Choroid plexus epithelial cell (primary cell): ENCODE data around the gene CCBE1.

Experiments
- DNase-seq: peaks from one replicate; pipeline ENCODE4 v3.0.0-alpha.2; 2010; ENCODE audit warnings: low read depth
- H3K4me3 ChIP-seq: 2 replicates; pipeline ENCODE4 v1.5.1; 2011; ENCODE audit warnings: low read depth, mild to moderate bottlenecking, control low read depth, low read length, moderate library complexity
- TF ChIP-seq, protein P1 (sequence below): conservative IDR thresholded peaks from 2 replicates; pipeline ENCODE4 v1.5.1; 2011; ENCODE audit warnings: low read depth, mild to moderate bottlenecking, control low read depth, inconsistent platforms, low read length, moderate library complexity

Gene CCBE1

DNA sequence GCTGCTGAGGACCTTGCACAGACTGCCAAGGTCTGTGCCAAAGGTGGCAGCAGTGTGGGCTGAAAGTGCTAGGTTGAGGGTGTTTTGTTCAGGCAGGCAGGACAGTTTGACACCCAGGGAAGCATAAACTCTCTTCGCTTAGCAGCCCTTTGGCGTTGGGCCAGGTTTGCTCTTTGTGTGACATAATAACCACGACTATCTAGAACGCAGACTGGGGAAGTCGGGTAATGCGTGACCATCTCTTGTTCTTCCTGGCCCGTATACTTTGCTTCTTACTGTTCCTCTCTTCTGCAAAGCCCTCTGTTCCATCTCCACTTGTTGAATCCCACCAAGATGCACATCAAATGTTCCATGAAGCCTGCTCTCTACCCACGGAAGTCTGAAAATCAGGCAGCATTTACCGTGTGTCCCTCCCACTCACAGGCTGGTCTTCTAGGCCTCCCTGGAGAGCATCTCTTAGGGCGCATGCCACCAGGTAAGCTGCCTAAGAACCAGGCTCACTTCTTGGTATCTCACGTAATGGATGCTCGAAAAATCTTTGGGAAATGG is 241.4 kb downstream of the CCBE1 start:
- no peak overlapping the region for H3K4me3 ChIP-seq
- TF ChIP-seq, protein P1, sequence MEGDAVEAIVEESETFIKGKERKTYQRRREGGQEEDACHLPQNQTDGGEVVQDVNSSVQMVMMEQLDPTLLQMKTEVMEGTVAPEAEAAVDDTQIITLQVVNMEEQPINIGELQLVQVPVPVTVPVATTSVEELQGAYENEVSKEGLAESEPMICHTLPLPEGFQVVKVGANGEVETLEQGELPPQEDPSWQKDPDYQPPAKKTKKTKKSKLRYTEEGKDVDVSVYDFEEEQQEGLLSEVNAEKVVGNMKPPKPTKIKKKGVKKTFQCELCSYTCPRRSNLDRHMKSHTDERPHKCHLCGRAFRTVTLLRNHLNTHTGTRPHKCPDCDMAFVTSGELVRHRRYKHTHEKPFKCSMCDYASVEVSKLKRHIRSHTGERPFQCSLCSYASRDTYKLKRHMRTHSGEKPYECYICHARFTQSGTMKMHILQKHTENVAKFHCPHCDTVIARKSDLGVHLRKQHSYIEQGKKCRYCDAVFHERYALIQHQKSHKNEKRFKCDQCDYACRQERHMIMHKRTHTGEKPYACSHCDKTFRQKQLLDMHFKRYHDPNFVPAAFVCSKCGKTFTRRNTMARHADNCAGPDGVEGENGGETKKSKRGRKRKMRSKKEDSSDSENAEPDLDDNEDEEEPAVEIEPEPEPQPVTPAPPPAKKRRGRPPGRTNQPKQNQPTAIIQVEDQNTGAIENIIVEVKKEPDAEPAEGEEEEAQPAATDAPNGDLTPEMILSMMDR = no peak
- peak; percentile 5 for DNase-seq

DNA sequence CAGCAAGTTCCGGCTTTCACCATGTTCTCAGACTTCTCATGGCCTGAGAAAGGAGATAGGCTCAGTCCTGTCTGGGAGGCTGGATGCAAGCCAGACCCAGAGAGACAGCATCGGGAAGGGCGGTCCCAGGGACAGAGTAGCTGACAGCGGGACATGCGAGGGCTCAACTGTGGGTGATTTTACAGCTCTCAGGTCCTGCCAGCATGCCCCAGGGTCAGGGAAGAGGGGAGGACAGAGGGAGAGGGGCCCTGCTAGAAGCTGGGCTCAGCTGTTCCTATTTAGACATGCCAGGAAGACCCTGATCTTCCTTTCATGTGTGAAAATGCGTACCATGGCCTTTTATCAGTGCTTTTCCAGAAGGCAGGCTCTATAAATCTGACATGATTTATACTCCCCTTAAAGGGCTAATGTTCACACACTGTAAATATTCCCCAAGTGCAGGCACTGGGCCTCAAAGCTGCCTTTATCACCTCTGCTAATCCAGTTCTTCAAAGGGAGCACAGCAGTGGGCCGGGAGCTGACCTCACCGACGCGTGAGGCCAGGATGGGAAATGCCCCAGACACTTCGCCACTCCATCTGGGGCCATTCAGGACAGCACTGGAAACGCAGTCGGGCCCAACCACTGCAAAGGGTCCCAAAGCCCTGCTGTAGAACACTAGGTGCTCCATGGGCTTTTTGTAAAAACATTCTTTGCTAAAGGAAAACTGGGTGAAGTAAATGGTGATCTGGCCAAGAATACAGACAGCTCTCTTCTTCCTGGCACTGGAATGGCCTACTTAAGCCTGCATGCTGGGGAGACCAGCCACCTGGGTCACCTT is 242.1 kb downstream of the CCBE1 start:
- H3K4me3 ChIP-seq = no peak overlapping the region
- DNase-seq = no peak
- TF ChIP-seq, protein P1 = no peak

DNA sequence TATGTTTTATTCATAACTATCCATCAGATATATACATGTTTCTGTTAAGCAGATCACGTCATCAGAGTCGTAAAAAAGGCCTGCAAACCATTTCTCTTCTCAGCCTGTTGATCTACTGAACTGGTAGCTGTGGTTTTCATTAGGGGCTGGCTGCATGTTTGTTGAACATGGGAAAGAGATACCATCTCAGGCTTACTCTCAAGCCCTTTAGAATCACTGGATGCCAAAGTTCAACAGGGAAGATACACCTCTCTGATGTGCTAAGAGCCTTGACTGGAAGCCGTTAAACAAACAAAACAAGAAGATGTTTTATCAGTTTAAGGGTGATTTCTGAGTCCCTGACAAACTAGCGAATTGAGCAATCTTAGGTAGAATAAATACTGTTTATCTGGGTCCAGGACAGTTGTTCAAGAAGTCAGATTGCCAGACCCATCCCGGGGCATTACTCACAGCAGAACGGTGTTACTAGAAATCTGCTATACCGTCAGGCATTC is 243.7 kb downstream of the CCBE1 start:
- no peak overlapping the region for H3K4me3 ChIP-seq
- TF ChIP-seq, protein P1 = no peak
- DNase-seq = peak; percentile 7

DNA sequence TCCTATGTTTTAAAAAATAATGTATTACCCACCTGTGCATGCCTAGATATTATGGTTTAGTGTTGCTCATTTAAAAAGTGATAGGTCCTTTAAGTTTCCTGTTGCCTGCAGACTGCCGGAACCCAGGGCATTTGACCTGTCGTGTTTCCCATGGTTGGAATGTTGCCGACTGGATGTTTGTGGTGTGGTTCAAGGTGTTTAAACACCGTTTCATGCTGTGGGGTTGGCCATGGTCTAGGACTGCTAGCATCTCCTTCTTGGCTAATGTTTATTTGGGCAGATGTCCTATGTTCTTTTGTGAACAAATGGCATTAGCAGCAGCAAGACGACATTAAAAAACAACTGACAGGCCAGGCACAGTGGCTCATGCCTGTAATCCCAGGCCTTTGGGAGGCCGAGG is 245.3 kb downstream of the CCBE1 start:
- TF ChIP-seq, protein P1 = no peak
- no peak overlapping the region for H3K4me3 ChIP-seq
- DNase-seq = no peak

DNA sequence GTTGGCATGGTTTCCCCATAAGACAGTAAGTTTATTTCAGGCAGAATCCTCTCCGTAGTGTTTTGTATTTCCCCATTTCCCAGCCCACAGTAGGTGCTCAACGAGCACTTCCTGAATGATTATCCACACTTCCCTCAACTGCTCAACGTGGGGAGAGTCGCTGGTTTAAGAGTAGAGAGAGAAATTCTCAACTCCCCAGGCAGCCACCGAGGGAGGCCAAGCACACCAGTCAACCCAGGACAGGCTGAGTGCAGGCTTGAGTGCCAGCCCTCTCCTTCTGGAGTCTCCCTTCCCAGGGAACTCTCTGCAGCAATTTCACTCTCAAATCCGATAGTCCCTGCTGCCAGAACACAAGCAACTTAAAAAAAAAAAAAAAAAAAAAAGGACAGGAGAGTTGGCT is 246.2 kb downstream of the CCBE1 start:
- TF ChIP-seq, protein P1 = no peak
- DNase-seq = no peak
- no peak overlapping the region for H3K4me3 ChIP-seq

DNA sequence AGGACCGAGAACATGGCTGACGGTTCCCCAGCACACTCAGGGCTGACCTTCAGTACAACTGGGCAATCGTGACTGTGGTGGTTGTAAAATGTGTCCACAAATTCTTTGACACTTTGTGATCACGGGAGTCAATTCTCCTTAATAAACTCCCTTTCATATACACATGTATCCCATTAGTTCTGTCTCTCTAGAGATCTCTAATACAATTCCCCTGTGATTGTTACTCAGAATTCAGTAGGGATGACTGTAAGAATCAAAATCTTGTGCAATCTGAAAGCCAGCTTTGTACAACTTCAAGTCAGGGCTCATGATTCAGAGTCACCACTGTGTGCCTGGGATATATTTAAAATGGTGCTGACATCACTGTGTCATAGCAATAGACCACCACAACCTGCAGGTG is 248.7 kb downstream of the CCBE1 start:
- TF ChIP-seq, protein P1 = no peak
- no peak overlapping the region for H3K4me3 ChIP-seq
- peak; percentile 16 for DNase-seq
